SU-DHL-6 (cell line): ENCODE measurements around the gene NAV2.

Experiments
- EZH2phosphoT487 ChIP-seq: fragments of 200-600 bp; sonication (generic), shearing (Covaris generic); conservative IDR thresholded peaks from 2 replicates; pipeline ENCODE4 v1.6.1; 2018; ENCODE audit warnings: mild to moderate bottlenecking, antibody characterized with exemption, low read length, moderate library complexity, mixed read lengths
- TF ChIP-seq, protein P1 (sequence below): fragments of 200-600 bp; sonication (generic); IDR thresholded peaks from one replicate; pipeline ENCODE4 v1.5.1; 2017; ENCODE audit warnings: antibody characterized with exemption, mild to moderate bottlenecking, low read length, moderate library complexity; ENCODE audit not compliant: insufficient read depth, poor library complexity, severe bottlenecking

DNA sequence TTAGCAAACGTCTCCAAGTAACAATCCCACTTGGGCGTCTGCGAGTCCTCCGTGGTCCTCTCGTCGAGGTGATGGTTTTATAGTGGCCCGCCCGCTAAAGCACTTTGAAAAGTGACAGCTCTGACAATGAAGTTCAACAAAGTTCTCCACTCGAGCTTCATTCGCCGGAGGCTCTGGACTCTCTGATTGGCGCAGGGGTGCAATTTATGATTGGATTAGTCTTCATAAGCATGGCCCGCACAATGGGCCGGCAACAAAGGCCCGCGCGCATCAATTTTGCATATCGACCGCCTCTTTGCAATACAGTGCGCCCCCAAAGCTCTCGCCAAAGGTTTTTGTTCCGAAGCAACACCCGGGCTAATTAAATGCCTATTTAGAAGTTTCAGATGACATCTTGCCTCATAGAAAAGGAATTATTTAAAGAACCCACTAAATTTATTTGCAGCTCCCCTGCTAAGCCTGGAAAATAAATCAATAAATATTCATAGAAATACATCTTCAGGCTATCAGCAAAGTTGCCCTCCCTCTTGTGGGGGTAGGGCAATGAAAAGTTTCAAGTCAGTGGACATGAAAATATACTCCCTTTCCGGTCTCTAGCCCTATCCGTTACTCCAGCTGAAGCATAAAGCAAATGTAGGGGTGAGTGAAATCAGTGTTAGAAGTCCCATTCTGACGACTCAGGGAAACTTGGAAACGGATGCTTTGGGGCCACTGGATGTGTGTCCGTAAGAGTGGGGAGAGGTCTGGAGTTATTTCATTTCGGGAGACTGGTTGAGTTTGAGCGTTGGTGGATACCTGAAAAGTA is 448.0 kb downstream of the NAV2 start, which contains the start of gene DBX1:
- TF ChIP-seq EZH2phosphoT487, result no peak
- TF ChIP-seq, protein P1, sequence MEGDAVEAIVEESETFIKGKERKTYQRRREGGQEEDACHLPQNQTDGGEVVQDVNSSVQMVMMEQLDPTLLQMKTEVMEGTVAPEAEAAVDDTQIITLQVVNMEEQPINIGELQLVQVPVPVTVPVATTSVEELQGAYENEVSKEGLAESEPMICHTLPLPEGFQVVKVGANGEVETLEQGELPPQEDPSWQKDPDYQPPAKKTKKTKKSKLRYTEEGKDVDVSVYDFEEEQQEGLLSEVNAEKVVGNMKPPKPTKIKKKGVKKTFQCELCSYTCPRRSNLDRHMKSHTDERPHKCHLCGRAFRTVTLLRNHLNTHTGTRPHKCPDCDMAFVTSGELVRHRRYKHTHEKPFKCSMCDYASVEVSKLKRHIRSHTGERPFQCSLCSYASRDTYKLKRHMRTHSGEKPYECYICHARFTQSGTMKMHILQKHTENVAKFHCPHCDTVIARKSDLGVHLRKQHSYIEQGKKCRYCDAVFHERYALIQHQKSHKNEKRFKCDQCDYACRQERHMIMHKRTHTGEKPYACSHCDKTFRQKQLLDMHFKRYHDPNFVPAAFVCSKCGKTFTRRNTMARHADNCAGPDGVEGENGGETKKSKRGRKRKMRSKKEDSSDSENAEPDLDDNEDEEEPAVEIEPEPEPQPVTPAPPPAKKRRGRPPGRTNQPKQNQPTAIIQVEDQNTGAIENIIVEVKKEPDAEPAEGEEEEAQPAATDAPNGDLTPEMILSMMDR, result no peak
